ENCODE measurements around the gene PTPN2.
A peak's percentile ranks its signal among the peaks of the same experiment; 100 is the strongest.
"Not testable (repeated sequence)": the region's sequence is repeated elsewhere in the genome, so short reads cannot be mapped to it uniquely, and the experiment has no call there.

The PTPN2 gene

DNA sequence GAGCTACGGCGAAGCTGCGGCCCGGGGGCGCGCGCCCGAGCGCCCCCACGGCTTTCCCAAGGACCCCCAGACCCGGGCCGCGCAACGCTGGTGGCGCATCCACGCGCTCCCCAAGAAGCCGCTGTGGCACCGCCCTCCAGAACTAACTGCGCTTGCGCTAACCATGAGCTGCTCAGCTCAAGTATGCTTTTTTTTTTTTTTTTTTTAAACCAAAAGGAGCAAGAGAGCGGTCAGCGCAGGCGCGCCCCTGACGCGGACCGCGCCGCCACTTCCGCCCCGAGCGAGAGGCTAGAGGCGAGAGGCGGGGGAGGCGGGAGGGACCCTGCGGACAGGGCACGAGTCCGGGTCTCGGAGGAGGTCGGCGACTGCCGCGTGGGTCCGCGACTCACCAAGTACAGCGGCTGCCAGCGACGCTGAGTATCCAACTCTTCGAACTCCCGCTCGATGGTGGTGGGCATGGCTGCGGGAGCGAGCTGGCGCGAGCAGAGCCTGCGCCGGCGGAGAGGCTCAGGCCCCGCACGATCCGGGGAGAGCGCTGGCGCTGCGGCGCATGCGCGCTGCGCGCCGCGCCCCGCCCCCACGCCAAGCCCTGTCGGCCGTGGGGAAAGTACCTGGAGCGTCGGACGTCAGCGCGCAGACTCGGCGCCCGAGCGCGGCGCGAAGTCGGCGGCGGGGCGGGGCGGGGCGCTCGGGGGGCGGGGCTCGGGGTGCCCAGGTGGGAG is at the start of gene PTPN2:
PTPN2 (minus strand) TSS at position 554 of the 722 bp plus-strand sequence; CDS start at position 458, 96 bp downstream.
- DNase-seq (ENCODE audit: low read depth): peak; percentile 91

DNA sequence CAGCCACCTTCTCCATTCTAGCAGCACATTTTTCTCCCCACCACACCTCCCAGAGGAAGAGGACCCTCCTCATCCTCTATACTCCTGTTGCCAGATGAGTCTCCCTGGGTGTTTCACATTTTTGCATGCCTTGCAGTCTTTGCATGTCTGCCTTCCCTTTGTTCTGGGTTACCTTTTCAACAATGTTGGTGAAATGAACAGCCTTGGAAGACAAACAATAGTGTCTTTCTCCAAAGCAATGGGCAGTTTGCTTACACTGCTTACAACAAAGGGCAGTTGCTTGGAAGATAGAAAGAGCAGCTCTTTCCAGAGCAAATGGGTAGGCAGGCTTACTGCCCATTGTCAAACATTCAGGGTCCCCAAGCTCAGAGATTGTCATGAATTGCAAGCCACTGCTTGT is 49.3 kb upstream of the PTPN2 start:
- DNase-seq (ENCODE audit: low read depth): no peak

DNA sequence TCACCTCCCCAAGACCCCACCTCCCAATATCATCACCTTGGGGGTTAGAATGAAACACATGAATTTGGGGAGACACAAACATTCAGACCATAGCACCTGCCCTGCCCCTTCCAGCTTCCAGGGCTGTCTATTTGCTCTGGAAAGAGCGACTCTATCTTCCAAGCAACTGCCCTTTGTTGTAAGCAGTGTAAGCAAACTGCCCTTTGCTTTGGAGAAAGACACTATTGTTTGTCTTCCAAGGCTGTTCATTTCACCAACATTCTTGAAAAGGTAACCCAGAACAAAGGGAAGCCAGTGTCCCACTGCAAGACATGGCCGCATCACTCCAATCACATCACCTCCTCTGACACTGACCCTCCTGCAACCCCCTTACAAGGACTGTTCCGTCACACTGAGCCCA is 46.9 kb upstream of the PTPN2 start:
- no peak for DNase-seq (ENCODE audit: low read depth)

DNA sequence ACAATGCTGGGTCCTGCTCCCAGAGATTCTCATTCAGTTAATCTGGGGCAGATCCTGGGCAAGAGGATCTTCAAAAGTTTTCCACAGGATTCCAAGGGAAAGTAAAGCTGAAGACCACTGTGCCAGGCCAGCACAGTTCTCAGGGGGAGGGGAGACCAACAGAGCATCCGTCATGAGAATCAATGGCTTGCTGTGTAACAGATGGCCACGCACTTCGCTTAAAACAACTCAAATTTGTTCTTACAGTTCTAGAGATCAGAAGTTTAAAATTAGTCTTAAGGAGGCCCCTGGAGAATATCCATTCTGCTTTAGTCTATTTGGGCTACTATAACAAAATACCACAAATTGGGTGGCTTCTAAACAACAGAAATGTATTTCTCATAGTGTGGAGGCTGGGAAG is 46.3 kb upstream of the PTPN2 start:
- DNase-seq (ENCODE audit: low read depth): no peak

DNA sequence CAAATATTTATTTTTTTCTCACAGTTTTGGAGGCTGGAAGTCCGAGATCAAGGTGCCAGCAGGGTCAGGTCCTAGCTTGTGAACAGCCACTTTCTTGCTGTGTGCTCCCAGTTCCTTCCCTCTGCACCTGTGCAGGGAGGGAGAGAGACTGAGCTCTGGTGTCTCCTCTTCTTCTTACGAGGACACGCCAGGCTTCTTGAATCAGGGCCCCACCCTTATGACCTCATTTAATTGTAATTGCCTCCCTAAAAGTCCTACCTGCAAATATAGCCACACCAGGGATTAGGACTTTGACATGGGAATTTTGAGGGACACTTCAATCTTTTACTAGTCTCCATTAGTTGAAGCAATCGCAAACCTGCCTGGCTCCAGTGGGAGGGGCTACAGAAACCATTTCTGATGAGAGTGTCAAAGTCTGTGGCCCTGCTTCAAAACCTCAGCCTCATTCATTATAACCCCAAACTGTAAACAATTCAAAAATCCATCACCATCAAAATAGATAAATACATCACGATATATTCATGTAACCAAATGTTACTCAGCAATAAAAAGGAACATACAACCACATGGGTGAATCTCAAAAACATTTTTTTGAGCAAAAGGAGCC is 45.5 kb upstream of the PTPN2 start:
- no peak for DNase-seq (ENCODE audit: low read depth)

DNA sequence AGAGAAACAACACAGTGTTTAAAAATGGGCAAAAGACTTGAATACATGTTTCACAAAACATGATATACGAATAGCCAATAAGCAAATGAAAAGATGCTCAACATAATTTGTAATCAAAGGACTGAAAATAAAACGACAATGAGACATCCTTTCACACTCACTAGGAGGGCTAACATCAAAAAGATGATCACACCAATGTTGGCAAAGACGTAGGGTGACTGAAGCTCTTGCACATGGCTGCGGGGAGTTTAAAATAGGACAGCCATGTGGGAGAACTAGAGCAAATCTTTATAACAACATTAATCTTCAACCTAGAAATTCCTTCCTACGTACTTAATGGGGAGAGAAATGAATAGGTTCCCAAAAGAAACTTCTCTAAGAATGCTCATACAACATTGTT is 44.6 kb upstream of the PTPN2 start:
- no peak for DNase-seq (ENCODE audit: low read depth)

DNA sequence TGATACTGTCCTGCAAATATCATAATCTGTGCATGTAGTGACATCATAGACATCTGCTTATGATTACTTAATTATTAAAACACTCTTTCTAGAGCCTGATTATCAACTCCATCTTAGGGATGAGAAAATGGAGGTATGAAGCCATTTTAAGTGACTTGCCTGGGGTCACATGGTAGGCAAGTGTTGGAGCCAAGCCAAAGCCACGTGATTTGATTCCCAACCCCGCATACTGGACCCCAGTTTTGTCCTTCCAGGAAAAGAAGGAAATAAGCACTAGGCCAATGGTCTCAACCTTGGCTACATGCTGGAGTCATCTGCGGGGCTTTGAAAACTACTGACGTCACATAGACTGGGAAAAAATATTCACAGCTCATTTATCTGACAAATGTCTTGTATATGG is 44.2 kb upstream of the PTPN2 start:
- no peak for DNase-seq (ENCODE audit: low read depth)

DNA sequence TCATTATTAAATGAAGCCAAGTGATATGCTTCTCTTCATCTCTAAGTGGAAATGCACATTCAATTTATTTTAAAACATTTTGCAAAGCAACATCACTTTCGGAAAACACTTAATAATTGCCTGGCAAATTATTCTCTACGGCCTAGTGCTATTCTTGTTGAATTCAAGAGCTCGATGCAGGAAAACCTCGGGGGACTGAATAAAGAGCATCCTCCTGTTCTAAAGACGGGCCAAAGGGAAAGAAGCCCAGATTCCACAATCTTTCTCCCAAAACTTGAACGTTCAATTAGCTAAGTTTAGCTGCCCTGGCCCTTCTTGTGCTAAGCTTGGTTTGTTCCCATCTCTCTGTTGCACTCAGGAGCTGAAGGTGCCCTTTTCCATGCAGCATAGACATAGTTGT is 40.6 kb upstream of the PTPN2 start:
- DNase-seq (ENCODE audit: low read depth): no peak

DNA sequence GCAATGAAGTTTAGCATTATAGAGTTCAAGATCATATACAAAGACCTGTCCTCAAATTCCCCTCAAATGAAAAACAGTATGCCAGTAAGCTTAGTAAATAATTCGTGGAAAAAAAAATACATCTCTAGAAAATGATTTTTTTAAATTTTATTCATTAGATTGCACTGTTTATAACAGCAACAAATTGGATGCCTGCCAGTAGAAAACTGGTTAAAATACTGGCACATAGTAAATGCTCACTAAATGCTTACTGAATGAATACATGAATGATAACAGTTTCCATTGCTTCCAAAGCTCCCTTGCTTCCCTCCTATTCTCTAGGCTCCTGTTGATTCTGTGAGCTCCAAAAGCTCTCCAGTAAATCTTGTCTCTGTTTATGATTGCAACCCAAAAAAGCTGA is 38.2 kb upstream of the PTPN2 start:
- DNase-seq (ENCODE audit: low read depth): no peak

DNA sequence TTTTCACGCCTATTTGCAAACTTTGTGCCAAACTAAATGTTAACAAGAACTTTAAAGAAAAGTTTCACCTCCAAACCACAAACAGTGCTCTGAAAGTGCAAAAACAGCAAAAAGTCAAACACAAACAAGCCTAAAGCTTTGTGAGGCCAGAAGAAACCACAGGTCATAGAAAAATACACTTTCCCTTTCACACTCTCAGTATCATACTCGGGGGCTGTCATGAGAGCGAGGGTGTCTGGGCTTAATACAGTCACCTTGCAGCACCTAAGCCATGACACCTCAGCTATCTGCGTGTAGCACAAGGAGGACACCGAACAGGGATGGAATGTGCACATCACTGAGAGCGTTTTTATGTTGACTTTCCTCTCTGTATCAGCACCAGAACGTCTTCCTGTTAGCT is 37.1 kb upstream of the PTPN2 start:
- DNase-seq (ENCODE audit: low read depth): no peak

DNA sequence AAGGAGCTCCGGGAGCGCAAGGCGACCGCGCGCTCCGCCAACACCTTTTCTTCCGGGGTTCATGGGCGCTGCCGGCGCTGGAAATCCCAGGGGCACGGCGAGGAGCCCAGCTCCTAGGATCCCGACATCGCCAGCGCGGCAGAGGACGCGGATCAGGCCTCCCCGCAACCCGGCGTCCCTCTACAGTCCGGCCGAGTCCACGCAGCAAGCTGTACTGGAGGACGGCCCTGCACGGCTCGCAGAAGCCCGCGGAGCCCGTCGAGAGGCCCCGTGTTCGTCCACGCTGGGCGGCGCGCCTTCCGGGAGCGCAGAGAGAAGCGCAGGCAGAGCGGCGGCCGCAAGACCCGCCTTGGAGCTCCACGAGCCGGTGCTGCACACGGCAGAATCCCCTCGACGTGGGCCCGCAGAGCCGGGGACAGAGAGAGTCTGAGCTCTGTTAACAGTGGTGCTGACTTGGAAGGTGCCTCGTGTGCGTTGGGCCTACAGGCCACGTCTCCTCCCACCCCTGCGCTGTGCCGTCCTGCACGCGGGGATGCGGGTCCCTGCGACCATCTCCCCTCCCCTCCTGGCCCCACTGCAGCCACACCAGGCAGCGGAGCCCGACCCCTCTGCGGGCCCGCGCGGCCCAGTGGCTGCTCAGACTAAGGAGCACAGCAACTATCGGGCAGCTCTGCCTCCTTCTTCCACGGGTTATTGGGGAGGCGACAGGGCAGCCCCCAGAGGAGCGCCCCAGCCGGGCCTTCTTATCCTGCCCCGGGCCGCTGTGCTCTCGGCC is 28.1 kb upstream of the PTPN2 start:
- DNase-seq (ENCODE audit: low read depth): no peak

DNA sequence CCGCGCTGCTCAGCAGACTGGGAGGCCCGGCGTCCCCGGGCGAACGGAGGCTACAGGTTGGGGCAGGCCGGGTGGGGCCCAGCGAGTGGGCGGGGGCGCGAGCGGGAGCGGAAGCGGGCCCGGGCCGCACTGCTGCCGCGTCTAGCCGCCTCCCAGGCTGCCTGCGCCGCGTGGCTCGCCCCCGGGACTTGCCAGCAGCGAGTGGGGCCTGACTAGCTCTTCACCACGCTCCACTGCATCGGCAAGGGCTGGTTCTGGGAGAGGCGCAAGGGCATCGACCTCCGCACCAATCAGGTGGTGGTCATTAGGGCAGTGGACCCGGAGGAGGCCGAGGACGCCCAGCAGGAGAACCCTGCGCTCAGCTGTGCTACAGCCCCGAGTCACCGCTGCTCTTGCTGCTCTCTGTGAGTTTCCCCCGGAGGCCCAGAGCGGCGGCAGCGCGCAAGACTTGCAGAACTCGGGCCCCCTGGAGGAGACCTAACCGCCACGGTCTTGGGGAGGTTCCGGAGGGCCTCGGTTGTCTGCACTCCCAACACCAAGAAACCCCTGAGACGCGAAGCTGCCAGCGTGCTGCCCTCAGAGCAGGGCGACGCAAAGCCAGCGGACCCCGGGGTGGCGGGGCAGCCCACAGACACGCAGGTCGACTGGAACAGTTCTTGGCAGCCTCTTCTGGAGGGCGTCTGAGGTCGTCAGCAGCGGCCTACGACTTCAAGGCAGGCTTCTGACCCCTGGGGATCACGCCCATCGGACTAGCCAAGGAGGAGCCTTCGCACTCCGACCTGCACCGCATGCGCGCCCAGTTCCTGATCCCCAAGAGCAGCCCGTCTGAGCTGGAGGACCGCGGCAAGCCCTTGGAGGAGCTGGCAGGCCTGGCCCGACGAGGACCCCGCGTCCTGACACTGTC is 27.2 kb upstream of the PTPN2 start:
- DNase-seq (ENCODE audit: low read depth): no peak

DNA sequence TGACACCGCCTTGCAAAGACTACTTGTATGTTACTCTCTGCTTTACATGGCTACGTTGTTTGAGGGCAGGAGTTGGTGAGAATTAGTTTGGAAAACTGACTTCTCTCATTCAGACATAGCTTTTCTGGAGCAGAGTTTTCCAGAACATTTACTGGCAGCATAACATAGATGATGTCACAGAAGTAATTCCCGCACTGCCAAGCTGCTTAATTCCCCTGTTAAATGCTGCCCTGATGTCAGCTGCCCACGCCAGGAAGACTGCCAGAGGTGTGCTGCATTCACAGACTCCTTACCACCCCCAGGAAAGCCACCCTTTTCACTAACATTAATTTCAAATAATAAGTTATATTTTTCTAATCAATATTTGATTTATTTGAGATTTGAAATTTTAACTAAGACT is 24.7 kb upstream of the PTPN2 start:
- no peak for DNase-seq (ENCODE audit: low read depth)

DNA sequence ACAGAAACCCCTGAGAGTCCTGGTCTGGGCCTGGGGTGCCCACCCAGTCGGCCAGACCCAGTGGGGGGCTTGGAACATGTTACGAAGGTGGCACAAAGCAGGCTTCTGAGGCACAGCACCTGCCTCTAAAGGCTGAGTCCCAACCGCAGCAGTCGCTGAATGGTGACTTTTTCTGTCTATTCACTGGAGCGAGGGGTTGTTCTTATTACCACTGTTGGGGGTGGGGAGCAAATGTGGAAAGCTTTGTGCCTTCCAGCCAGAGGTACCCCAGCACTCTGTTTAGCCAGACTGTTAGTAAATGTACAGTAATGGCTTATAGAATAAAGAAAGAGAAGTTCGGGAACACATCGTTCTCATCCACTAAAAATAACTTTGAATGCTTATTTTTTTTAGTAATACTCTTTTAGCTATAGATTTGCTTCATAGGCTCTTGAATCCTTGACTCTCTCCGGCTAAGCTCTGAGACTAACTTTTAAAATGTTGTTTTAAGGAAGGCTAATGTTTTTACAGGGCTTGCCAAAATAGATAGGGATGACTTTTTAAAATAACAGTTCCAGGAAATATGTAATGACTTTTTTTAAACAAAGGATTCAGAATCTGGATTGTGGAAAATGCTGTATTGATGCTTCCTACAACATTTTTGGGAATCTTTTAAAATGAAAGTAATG is 23.4 kb upstream of the PTPN2 start:
- peak; percentile 50 for DNase-seq (ENCODE audit: low read depth)

DNA sequence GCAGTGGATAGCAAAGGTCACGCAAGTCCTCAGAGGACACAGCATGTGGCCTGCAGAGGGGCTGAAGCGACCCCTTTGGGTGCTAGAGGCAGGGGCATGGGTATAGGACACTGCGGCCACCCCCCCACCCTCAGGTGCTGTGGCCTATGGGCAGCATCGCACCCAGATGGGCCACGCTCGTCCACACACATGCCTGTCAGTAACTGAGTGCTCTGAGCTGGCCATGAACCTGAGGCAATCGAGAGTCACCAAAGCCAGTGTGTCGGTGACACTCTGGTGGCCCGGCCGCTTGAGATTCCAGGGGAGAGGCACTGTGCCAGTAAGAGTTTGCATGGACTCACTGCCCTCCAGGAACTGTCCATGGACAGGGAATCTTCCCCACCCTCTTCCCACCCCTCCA is 22.7 kb upstream of the PTPN2 start:
- DNase-seq (ENCODE audit: low read depth): no peak

DNA sequence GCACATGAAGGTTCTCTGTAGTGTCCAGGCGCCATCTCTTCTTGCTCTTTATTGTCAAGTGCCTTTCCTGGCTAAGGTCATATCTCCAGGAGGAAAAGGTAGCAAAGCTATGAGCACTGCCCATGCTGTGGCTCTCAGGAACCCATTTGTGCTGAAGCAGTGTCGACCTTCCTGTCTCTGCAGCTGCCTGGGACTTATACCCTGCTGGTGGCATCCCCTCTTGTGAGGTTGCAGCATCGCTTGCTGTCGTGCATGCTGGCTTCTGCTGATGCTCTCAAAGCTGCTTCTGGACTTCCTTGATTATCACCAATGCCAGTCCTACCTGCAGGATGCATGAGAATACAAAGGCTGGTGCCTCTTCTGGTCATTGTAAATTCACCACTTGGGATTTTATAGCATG is 22.1 kb upstream of the PTPN2 start:
- DNase-seq (ENCODE audit: low read depth): no peak

DNA sequence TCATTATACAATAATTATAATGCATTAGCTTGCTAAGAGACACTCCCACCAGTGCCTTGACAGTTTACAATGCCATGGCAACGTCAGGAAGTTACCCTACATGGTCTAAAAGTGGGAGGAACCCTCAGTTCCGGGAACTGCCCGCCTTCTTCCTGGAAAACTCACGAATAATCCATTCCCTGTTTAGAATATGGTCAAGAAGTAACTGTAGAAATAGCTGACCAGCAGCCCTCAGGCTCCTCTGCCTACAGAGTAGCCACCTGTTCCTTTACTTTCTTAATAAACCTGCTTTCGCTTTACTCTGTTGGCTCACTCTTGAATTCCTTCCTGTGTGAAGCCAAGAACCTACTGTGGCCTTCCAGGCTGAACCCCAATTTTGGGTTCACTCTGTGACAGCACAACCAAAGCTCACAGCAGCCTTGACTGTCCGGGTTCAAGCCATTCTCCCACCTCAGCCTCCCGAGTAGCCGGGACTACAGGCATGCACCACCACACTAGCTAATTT is 20.0 kb upstream of the PTPN2 start:
- no peak for DNase-seq (ENCODE audit: low read depth)

DNA sequence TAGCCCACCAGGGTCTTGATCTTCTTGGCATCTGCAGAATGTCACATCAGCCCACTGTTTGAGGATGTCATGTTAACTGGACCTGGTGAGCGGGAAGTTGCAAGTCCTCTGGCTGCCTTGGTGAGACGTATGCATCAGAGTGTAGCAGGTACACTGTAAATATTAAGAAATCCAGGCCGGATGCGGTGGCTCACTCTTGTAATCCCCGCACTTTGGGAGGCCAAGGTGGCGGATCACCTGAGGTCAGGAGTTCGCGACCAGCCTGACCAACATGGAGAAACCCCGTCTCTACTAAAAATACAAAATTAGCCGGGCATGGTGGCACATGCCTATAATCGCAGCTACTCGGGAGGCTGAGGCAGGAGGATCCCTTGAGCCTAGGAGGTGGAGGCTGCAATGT is 17.2 kb upstream of the PTPN2 start:
- DNase-seq (ENCODE audit: low read depth): not testable (repeated sequence)

DNA sequence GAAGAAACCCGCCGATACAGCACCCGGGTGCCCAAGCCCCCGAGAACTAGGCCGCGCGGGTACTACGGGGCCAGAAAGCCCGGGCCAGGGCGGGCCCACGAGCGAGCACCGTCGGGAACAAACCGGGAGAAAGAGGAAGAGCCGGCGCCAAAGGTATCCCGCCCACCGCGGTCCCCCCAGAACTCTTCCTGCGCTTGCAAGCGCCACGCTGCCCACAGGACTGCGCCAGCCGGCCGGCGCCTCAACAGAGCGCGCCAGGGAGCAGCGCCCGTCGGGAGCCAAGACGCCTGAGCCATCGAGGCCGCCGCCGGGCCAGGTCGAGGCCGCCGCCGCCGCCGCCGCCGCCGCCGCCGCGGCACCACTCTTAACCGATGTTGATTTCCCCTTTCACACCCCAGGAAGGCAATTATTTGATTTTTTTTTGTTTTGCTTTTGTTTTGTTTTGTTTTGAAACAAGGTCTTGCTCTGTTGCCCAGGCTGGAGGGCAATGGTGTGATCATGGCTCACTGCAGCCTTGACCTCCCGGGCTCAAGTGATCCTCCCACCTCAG is 12.8 kb upstream of the PTPN2 start:
- not testable (repeated sequence) for DNase-seq (ENCODE audit: low read depth)

DNA sequence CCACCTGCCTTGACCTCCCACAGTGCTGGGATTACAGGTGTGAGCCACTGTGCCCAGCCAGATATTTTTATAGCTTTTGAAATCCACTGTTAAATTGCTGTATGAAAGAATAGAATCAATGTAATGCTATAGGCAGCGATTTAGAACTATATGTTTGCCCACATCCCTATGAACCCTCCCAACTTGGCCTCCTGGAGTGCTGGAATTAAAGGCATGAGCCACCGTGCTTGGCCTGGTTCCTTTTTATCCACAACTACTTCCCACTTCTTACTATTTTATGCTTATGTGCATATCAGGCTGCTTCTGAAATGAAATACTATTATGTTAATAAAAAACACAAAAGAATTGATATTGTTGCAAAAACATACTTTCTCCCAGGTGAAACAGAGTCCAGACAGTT is 11.6 kb upstream of the PTPN2 start:
- no peak for DNase-seq (ENCODE audit: low read depth)

DNA sequence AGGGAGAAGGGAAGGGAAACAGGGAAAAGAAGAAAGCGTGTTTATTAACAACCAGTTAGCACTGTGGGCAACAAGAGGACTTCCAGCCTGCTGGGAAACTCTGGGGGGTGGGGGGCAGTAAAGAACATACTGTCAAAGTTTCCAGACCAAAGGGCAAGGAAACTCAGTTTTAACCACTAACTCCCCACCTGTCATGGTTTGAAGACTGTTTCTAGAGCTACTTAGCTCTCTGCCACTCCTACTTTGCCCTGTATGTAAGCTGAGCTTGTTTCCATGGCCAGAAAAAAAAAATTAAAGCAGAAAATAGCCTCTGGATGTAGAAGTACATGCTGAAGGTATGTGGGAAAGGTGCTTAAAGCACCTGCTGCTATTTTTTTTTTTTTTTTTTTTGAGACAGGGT is 11.0 kb upstream of the PTPN2 start:
- DNase-seq (ENCODE audit: low read depth): no peak
